ENCODE measurements around the gene KCNE5. TPM values are rescaled to one million over a fixed set of nuclear protein-coding genes. Genes with fewer than 3 reads are reported as not detected.

KCNE5 gene
- total RNA-seq, 1 experiment from 2014 or later = 1.4 TPM

GRCh38 chrX:109596015-109596414 is 29.0 kb downstream of the KCNE5 start:
- no peak for TF ChIP-seq CTCF (IDR thresholded peaks at IDR 0.05; ENCODE audit: unreplicated experiment)
- BruUV-seq (replicated peaks) = no TSS peak
- H3K9me3 Mint-ChIP-seq (ENCODE audit: unreplicated experiment) = no peaks in the 10 kb centered on the region
- H3K4me3 Mint-ChIP-seq (ENCODE audit: unreplicated experiment) = no peak overlapping the region
- DNase-seq (ENCODE audit: unreplicated experiment) = no peak
- H3K27me3 Mint-ChIP-seq (ENCODE audit: insufficient read depth, unreplicated experiment) = peaks cover 32% of the 10 kb centered on the region
- no peaks in the 10 kb centered on the region for H3K4me1 Mint-ChIP-seq (ENCODE audit: insufficient read depth, unreplicated experiment)
- H3K36me3 Mint-ChIP-seq (ENCODE audit: insufficient read depth, unreplicated experiment) = no peaks in the 10 kb centered on the region
- intact Hi-C loops (cut with micrococcal nuclease) = no loop called here
- no peak overlapping the region for H3K27ac Mint-ChIP-seq (ENCODE audit: low read depth, unreplicated experiment)
- CTCF ChIA-PET = no interaction called here
- POLR2A ChIA-PET = interaction anchor here (0.5 kb wide), 1 partner anchor 59 kb away, joined by 3 read pairs; no protein-coding TSS in a partner anchor

GRCh38 chrX:109590176-109590575 is 34.8 kb downstream of the KCNE5 start:
- peaks cover 53% of the 10 kb centered on the region for H3K27me3 Mint-ChIP-seq (ENCODE audit: insufficient read depth, unreplicated experiment)
- intact Hi-C loops (cut with micrococcal nuclease) = no loop called here
- TF ChIP-seq CTCF (IDR thresholded peaks at IDR 0.05; ENCODE audit: unreplicated experiment) = no peak
- no peak for DNase-seq (ENCODE audit: unreplicated experiment)
- no peaks in the 10 kb centered on the region for H3K4me1 Mint-ChIP-seq (ENCODE audit: insufficient read depth, unreplicated experiment)
- H3K4me3 Mint-ChIP-seq (ENCODE audit: unreplicated experiment) = no peak overlapping the region
- ChIA-PET CTCF (no interaction called here), POLR2A (no interaction called here)
- no TSS peak for BruUV-seq (replicated peaks)
- H3K9me3 Mint-ChIP-seq (ENCODE audit: unreplicated experiment) = no peaks in the 10 kb centered on the region
- no peaks in the 10 kb centered on the region for H3K36me3 Mint-ChIP-seq (ENCODE audit: insufficient read depth, unreplicated experiment)
- H3K27ac Mint-ChIP-seq (ENCODE audit: low read depth, unreplicated experiment) = no peak overlapping the region

GRCh38 chrX:109585488-109585887 is 39.5 kb downstream of the KCNE5 start:
- H3K27ac Mint-ChIP-seq (ENCODE audit: low read depth, unreplicated experiment) = no peak overlapping the region
- H3K27me3 Mint-ChIP-seq (ENCODE audit: insufficient read depth, unreplicated experiment) = peaks cover 77% of the 10 kb centered on the region
- POLR2A ChIA-PET = no interaction called here

GRCh38 chrX:109578916-109579315 is 46.1 kb downstream of the KCNE5 start:
- no TSS peak for BruUV-seq (replicated peaks)
- intact Hi-C loops (cut with micrococcal nuclease) = loop anchor here (10.0 kb wide), 1 partner anchor 74 kb away; no protein-coding TSS in a partner anchor

More at GRCh38 chrX:109585488-109585887, 39.5 kb downstream of the KCNE5 start:
- intact Hi-C loops (cut with micrococcal nuclease) = no loop called here
- no peak overlapping the region for H3K4me3 Mint-ChIP-seq (ENCODE audit: unreplicated experiment)
- H3K9me3 Mint-ChIP-seq (ENCODE audit: unreplicated experiment) = no peaks in the 10 kb centered on the region
- BruUV-seq (replicated peaks) = no TSS peak
- no peaks in the 10 kb centered on the region for H3K36me3 Mint-ChIP-seq (ENCODE audit: insufficient read depth, unreplicated experiment)
- no peak for DNase-seq (ENCODE audit: unreplicated experiment)
- CTCF ChIA-PET = interaction anchor here (0.6 kb wide), 1 partner anchor 40 kb away, joined by 3 read pairs; the partner anchor contains the start of gene KCNE5
- no peaks in the 10 kb centered on the region for H3K4me1 Mint-ChIP-seq (ENCODE audit: insufficient read depth, unreplicated experiment)
- no peak for TF ChIP-seq CTCF (IDR thresholded peaks at IDR 0.05; ENCODE audit: unreplicated experiment)

More at GRCh38 chrX:109578916-109579315, 46.1 kb downstream of the KCNE5 start:
- no peak overlapping the region for H3K4me3 Mint-ChIP-seq (ENCODE audit: unreplicated experiment)
- peaks cover 7% of the 10 kb centered on the region for H3K9me3 Mint-ChIP-seq (ENCODE audit: unreplicated experiment)
- DNase-seq (ENCODE audit: unreplicated experiment) = no peak
- no peak overlapping the region for H3K27ac Mint-ChIP-seq (ENCODE audit: low read depth, unreplicated experiment)
- no peaks in the 10 kb centered on the region for H3K36me3 Mint-ChIP-seq (ENCODE audit: insufficient read depth, unreplicated experiment)
- CTCF ChIA-PET = no interaction called here
- POLR2A ChIA-PET = no interaction called here
- H3K4me1 Mint-ChIP-seq (ENCODE audit: insufficient read depth, unreplicated experiment) = no peaks in the 10 kb centered on the region
- no peak for TF ChIP-seq CTCF (IDR thresholded peaks at IDR 0.05; ENCODE audit: unreplicated experiment)
- H3K27me3 Mint-ChIP-seq (ENCODE audit: insufficient read depth, unreplicated experiment) = peaks cover 82% of the 10 kb centered on the region

Data from MCF 10A (cell line).